Neural cell (in vitro differentiated cells): ENCODE measurements around the gene ABCB4. TPM values are rescaled to one million over a fixed set of nuclear protein-coding genes. Genes with fewer than 3 reads are reported as not detected.

Experiments used
- H2AFZ ChIP-seq: fragments of 200-600, 300-800 bp; sonication (generic), shearing (Covaris generic); 2 replicates; pipeline ENCODE4 v1.6.0; 2014; ENCODE audit warnings: low read depth, mild to moderate bottlenecking, antibody characterized with exemption, low read length, moderate library complexity
- H3F3A ChIP-seq: fragments of 200-600 bp; shearing (Covaris generic); 2 replicates; pipeline ENCODE4 v1.6.1; 2016; ENCODE audit warnings: mild to moderate bottlenecking, moderate library complexity, mixed read lengths, antibody characterized with exemption, low read length; ENCODE audit not compliant: insufficient read depth, poor library complexity, severe bottlenecking
- H3K27ac ChIP-seq: fragments of 200-600, 300-800 bp; sonication (generic), shearing (Covaris generic); 2 replicates; pipeline ENCODE4 v1.5.1; 2014; ENCODE audit warnings: mild to moderate bottlenecking, low read length, moderate library complexity
- H3K27me3 ChIP-seq: fragments of 300-800, 200-600 bp; sonication (generic), shearing (Covaris generic); 2 replicates; pipeline ENCODE4 v1.6.0; 2014; ENCODE audit warnings: mild to moderate bottlenecking, low read depth, low read length, moderate library complexity; ENCODE audit not compliant: insufficient read depth
- H3K36me3 ChIP-seq: fragments of 300-800, 200-600 bp; sonication (generic), shearing (Covaris generic); 2 replicates; pipeline ENCODE4 v1.5.1; 2014; ENCODE audit warnings: mild to moderate bottlenecking, antibody characterized with exemption, low read length, moderate library complexity; ENCODE audit not compliant: insufficient read depth
- H3K4me2 ChIP-seq: fragments of 300-800, 200-600 bp; sonication (generic), shearing (Covaris generic); 2 replicates; pipeline ENCODE4 v1.6.0; 2014; ENCODE audit warnings: mild to moderate bottlenecking, low read length
- H3K4me3 ChIP-seq: fragments of 300-800, 200-600 bp; sonication (generic), shearing (Covaris generic); 2 replicates; pipeline ENCODE4 v1.5.1; 2014; ENCODE audit warnings: mild to moderate bottlenecking, low read length, moderate library complexity
- H3K79me2 ChIP-seq: fragments of 200-600 bp; shearing (Covaris generic); replicated peaks from 2 replicates; pipeline ENCODE4 v1.6.0; 2014; ENCODE audit warnings: mild to moderate bottlenecking, low read length, moderate library complexity; ENCODE audit not compliant: insufficient read depth
- H3K9ac ChIP-seq: fragments of 300-800, 200-600 bp; sonication (generic), shearing (Covaris generic); 2 replicates; pipeline ENCODE4 v1.6.1; 2016; ENCODE audit warnings: mild to moderate bottlenecking, low read length, mixed read lengths
- H3K9me2 ChIP-seq: fragments of 200-600 bp; shearing (Covaris generic); 2 replicates; pipeline ENCODE4 v1.6.1; 2016; ENCODE audit warnings: mild to moderate bottlenecking, low read length, mixed read lengths; ENCODE audit not compliant: insufficient read depth
- H3K9me3 ChIP-seq: fragments of 200-600, 300-800 bp; sonication (generic), shearing (Covaris generic); 2 replicates; pipeline ENCODE4 v1.6.1; 2016; ENCODE audit warnings: mild to moderate bottlenecking, mixed run types, low read length, moderate library complexity, mixed read lengths
- H4K20me1 ChIP-seq: fragments of 200-600 bp; shearing (Covaris generic); 2 replicates; pipeline ENCODE4 v1.6.1; 2016; ENCODE audit warnings: mild to moderate bottlenecking, mixed run types; ENCODE audit not compliant: insufficient read depth
- EP300 ChIP-seq: fragments of 450-650 bp; conservative IDR thresholded peaks from 2 replicates; pipeline ENCODE4 v1.6.1; 2014; ENCODE audit warnings: antibody characterized with exemption, mild to moderate bottlenecking, moderate library complexity; ENCODE audit not compliant: poor library complexity, severe bottlenecking
- EZH2 ChIP-seq: fragments of 200-600, 300-800 bp; shearing (Covaris generic), sonication (generic); IDR thresholded peaks from 2 replicates; pipeline ENCODE4 v1.6.1; 2014; ENCODE audit warnings: antibody characterized with exemption, low read length, borderline replicate concordance, mild to moderate bottlenecking; ENCODE audit not compliant: insufficient read depth, poor library complexity, severe bottlenecking
- MXI1 ChIP-seq: fragments of 450-650 bp; conservative IDR thresholded peaks from 2 replicates; pipeline ENCODE4 v1.6.1; 2014; ENCODE audit warnings: antibody characterized with exemption, mild to moderate bottlenecking; ENCODE audit not compliant: poor library complexity, severe bottlenecking
- POLR2AphosphoS5 ChIP-seq: IDR thresholded peaks from 2 replicates; pipeline ENCODE4 v1.6.1; 2012
- RAD21 ChIP-seq: fragments of 450-650 bp; conservative IDR thresholded peaks from 2 replicates; pipeline ENCODE4 v1.6.1; 2014; ENCODE audit warnings: antibody characterized with exemption, mild to moderate bottlenecking, moderate library complexity
- REST ChIP-seq: IDR thresholded peaks from 2 replicates; pipeline ENCODE4 v1.6.1; 2012; ENCODE audit warnings: borderline replicate concordance
- SMC3 ChIP-seq: fragments of 450-650 bp; conservative IDR thresholded peaks from 2 replicates; pipeline ENCODE4 v1.6.1; 2014; ENCODE audit warnings: antibody characterized with exemption, mild to moderate bottlenecking, moderate library complexity; ENCODE audit not compliant: poor library complexity
- polyA plus RNA-seq: library from polyadenylated mRNA; depleted of rRNA; stranded (reverse); fragments of >200 nt; gene quantifications from 2 replicates; pipeline ENCODE4 v1.2.3, GENCODE V29; 2014
- TF ChIP-seq, protein P1 (sequence below): fragments of 450-650 bp; IDR thresholded peaks from 2 replicates; pipeline ENCODE4 v1.5.1; 2014; ENCODE audit warnings: antibody characterized with exemption, mild to moderate bottlenecking, moderate library complexity; ENCODE audit not compliant: poor library complexity, severe bottlenecking

Gene ABCB4
- polyA plus RNA-seq, 1 donor from 2014 or later = not detected

GRCh38 chr7:87450706-87451105 lies 24.8 kb downstream of the ABCB4 start:
- Histone ChIP-seq H3K27ac (no peak overlapping the region), H3K27me3 (no peaks in the 10 kb centered on the region), H4K20me1 (no peaks in the 10 kb centered on the region), H3K79me2 (no peaks in the 10 kb centered on the region), H3K9me2 (no peaks in the 10 kb centered on the region), H3K9me3 (no peaks in the 10 kb centered on the region), H3F3A (no peaks in the 10 kb centered on the region), H3K9ac (no peak overlapping the region), H2AFZ (no peak overlapping the region), H3K4me2 (no peak overlapping the region), H3K36me3 (no peaks in the 10 kb centered on the region), H3K4me3 (no peak overlapping the region)
- TF ChIP-seq POLR2AphosphoS5 = no peak
- TF ChIP-seq RAD21 = no peak
- TF ChIP-seq, protein P1, sequence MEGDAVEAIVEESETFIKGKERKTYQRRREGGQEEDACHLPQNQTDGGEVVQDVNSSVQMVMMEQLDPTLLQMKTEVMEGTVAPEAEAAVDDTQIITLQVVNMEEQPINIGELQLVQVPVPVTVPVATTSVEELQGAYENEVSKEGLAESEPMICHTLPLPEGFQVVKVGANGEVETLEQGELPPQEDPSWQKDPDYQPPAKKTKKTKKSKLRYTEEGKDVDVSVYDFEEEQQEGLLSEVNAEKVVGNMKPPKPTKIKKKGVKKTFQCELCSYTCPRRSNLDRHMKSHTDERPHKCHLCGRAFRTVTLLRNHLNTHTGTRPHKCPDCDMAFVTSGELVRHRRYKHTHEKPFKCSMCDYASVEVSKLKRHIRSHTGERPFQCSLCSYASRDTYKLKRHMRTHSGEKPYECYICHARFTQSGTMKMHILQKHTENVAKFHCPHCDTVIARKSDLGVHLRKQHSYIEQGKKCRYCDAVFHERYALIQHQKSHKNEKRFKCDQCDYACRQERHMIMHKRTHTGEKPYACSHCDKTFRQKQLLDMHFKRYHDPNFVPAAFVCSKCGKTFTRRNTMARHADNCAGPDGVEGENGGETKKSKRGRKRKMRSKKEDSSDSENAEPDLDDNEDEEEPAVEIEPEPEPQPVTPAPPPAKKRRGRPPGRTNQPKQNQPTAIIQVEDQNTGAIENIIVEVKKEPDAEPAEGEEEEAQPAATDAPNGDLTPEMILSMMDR = no peak
- no peak for TF ChIP-seq EZH2
- TF ChIP-seq SMC3 = no peak
- TF ChIP-seq MXI1 = no peak
- no peak for TF ChIP-seq REST

GRCh38 chr7:87448388-87448787 lies 27.1 kb downstream of the ABCB4 start:
- TF ChIP-seq, protein P1 = peak; percentile 28
- peak; percentile 92 for TF ChIP-seq POLR2AphosphoS5
- no peak for TF ChIP-seq MXI1
- no peak for TF ChIP-seq EZH2
- no peak for TF ChIP-seq REST
- peak; percentile 63 for TF ChIP-seq EP300
- TF ChIP-seq RAD21 = peak; percentile 37
- Histone ChIP-seq H3K36me3 (no peaks in the 10 kb centered on the region), H3K4me2 (no peak overlapping the region), H3K27me3 (no peaks in the 10 kb centered on the region), H3K9ac (peak overlapping the region; percentile 15), H3K4me3 (no peak overlapping the region), H2AFZ (no peak overlapping the region), H3K27ac (no peak overlapping the region), H3F3A (no peaks in the 10 kb centered on the region), H4K20me1 (no peaks in the 10 kb centered on the region), H3K79me2 (no peaks in the 10 kb centered on the region), H3K9me3 (no peaks in the 10 kb centered on the region), H3K9me2 (no peaks in the 10 kb centered on the region)
